IMR-90 (cell line): ENCODE data around the gene DCST2. TPM values are rescaled to one million over a fixed set of nuclear protein-coding genes. Genes with fewer than 3 reads are reported as not detected.

Experiments
- ATAC-seq: fragments of 200-7000 bp; cut with Tn5 transposase; 2 replicates; pipeline ENCODE4 v1.9.1; 2020; ENCODE audit warnings: low read depth, mild to moderate bottlenecking, moderate library complexity
- BruUV-seq: library from RNA; stranded (reverse); fragments of 400-500 nt; replicated peaks from 2 replicates; lab custom pipeline; 2021; lab: Mats Ljungman, UMichigan
- CTCF ChIA-PET: fragments of 300-600 bp; formaldehyde crosslinking; extraction: SDS; loops from one replicate; lab custom pipeline; 2021; ENCODE audit warnings: antibody characterized with exemption; lab: Yijun Ruan, JAX
- POLR2A ChIA-PET: fragments of 300-600 bp; sonication (Branson Sonifier 250); formaldehyde crosslinking; loops from one replicate; lab custom pipeline; 2022; ENCODE audit warnings: antibody characterized with exemption; ENCODE audit not compliant: unreplicated experiment; lab: Charles Lee
- DNase-seq: peaks from one replicate; pipeline ENCODE4 v3.0.0; 2013
- H2AFZ ChIP-seq: replicated peaks from 2 replicates; pipeline ENCODE3; 2013; ENCODE audit warnings: low read length, mild to moderate bottlenecking; ENCODE audit not compliant: poor library complexity
- H2AK5ac ChIP-seq: 2 replicates; pipeline ENCODE4 v1.6.1; 2013; ENCODE audit warnings: low read depth, low read length, inconsistent platforms
- H2AK9ac ChIP-seq: replicated peaks from 2 replicates; pipeline ENCODE3; 2013; ENCODE audit warnings: mild to moderate bottlenecking, low read depth, low read length, moderate library complexity; ENCODE audit not compliant: poor library complexity
- H2BK120ac ChIP-seq: 2 replicates; pipeline ENCODE4 v1.6.1; 2013; ENCODE audit warnings: low read depth, low read length, inconsistent platforms
- H2BK15ac ChIP-seq: 3 replicates; pipeline ENCODE4 v1.6.1; 2013; ENCODE audit warnings: low read depth, low read length, inconsistent platforms
- H2BK20ac ChIP-seq: 2 replicates; pipeline ENCODE4 v1.6.1; 2013; ENCODE audit warnings: low read depth, mild to moderate bottlenecking, inconsistent platforms, low read length, moderate library complexity
- H2BK5ac ChIP-seq: 2 replicates; pipeline ENCODE4 v1.6.1; 2013; ENCODE audit warnings: mild to moderate bottlenecking, low read depth, low read length, inconsistent platforms; ENCODE audit not compliant: poor library complexity, severe bottlenecking
- H3K14ac ChIP-seq: replicated peaks from 2 replicates; pipeline ENCODE4 v1.6.1; 2013; ENCODE audit warnings: low read depth, low read length, inconsistent platforms
- H3K18ac ChIP-seq: 2 replicates; pipeline ENCODE4 v1.6.1; 2013; ENCODE audit warnings: low read depth, low read length, control low read depth
- H3K23ac ChIP-seq: 2 replicates; pipeline ENCODE4 v1.6.1; 2013; ENCODE audit warnings: low read depth, low read length, inconsistent platforms
- H3K27ac ChIP-seq: 2 replicates; pipeline ENCODE4 v1.5.1; 2013; ENCODE audit warnings: mild to moderate bottlenecking, control low read depth, low read length; ENCODE audit not compliant: insufficient read depth
- H3K27me3 ChIP-seq: 2 replicates; pipeline ENCODE4 v1.6.1; 2013; ENCODE audit warnings: low read length; ENCODE audit not compliant: control insufficient read depth, insufficient read depth
- H3K36me3 ChIP-seq: 2 replicates; pipeline ENCODE4 v1.6.1; 2013; ENCODE audit warnings: low read length, mixed read lengths; ENCODE audit not compliant: control insufficient read depth, insufficient read depth
- H3K4ac ChIP-seq: 2 replicates; pipeline ENCODE4 v1.6.1; 2013; ENCODE audit warnings: low read depth, low read length, inconsistent platforms
- H3K4me1 ChIP-seq: 2 replicates; pipeline ENCODE4 v1.6.1; 2013; ENCODE audit warnings: low read length, mixed read lengths; ENCODE audit not compliant: control insufficient read depth, insufficient read depth
- H3K4me2 ChIP-seq: 2 replicates; pipeline ENCODE4 v1.6.1; 2013; ENCODE audit warnings: low read depth, mild to moderate bottlenecking, control low read depth, low read length, moderate library complexity
- H3K4me3 ChIP-seq: 2 replicates; pipeline ENCODE4 v1.5.1; 2013; ENCODE audit warnings: low read depth, mild to moderate bottlenecking, control low read depth, low read length, moderate library complexity; ENCODE audit not compliant: insufficient read depth
- H3K56ac ChIP-seq: 2 replicates; pipeline ENCODE4 v1.6.1; 2013; ENCODE audit warnings: low read length, inconsistent platforms; ENCODE audit not compliant: insufficient read depth; ENCODE audit errors: extremely low read depth
- H3K79me1 ChIP-seq, 2 experiments: 2 replicates each; pipeline ENCODE4 v1.6.1; 2013; ENCODE audit warnings: low read length in 2 of 2, inconsistent platforms in 1 of 2, low read depth in 1 of 2
- H3K9ac ChIP-seq: 2 replicates; pipeline ENCODE4 v1.6.1; 2013; ENCODE audit warnings: low read depth, low read length, control low read depth
- H3K9me1 ChIP-seq: 2 replicates; pipeline ENCODE4 v1.6.1; 2013; ENCODE audit warnings: low read length, inconsistent platforms; ENCODE audit not compliant: insufficient read depth
- H3K9me3 ChIP-seq: 2 replicates; pipeline ENCODE4 v1.6.1; 2013; ENCODE audit warnings: low read length; ENCODE audit not compliant: control insufficient read depth, insufficient read depth
- H4K20me1 ChIP-seq: 2 replicates; pipeline ENCODE4 v1.6.1; 2013; ENCODE audit warnings: low read length, inconsistent platforms; ENCODE audit not compliant: insufficient read depth
- H4K5ac ChIP-seq: 2 replicates; pipeline ENCODE4 v1.6.1; 2013; ENCODE audit warnings: mild to moderate bottlenecking, low read depth, low read length, control low read depth
- H4K8ac ChIP-seq, 2 experiments: 2 replicates each; pipeline ENCODE4 v1.6.1; 2013; ENCODE audit warnings: low read depth in 2 of 2, low read length in 2 of 2, control low read depth in 1 of 2, inconsistent platforms in 1 of 2
- H4K91ac ChIP-seq: 2 replicates; pipeline ENCODE4 v1.6.1; 2013; ENCODE audit warnings: low read depth, low read length, inconsistent platforms; ENCODE audit not compliant: insufficient read depth
- BHLHE40 ChIP-seq: fragments of 150-350 bp; IDR thresholded peaks from 2 replicates; pipeline ENCODE4 v1.6.1; 2016; ENCODE audit warnings: mild to moderate bottlenecking, low read depth, low read length
- CEBPB ChIP-seq: IDR thresholded peaks from 2 replicates; pipeline ENCODE4 v1.6.1; 2012; ENCODE audit warnings: low read depth, low read length, improper control_type of control experiment
- FOS ChIP-seq: fragments of 150-350 bp; IDR thresholded peaks from 2 replicates; pipeline ENCODE4 v1.6.1; 2016; ENCODE audit warnings: low read depth, low read length
- MAFK ChIP-seq: IDR thresholded peaks from 2 replicates; pipeline ENCODE4 v1.6.1; 2012; ENCODE audit warnings: low read depth, low read length, improper control_type of control experiment
- MAZ ChIP-seq: IDR thresholded peaks from 2 replicates; pipeline ENCODE4 v1.6.1; 2012; ENCODE audit warnings: low read depth, mild to moderate bottlenecking, low read length, improper control_type of control experiment, moderate library complexity, borderline replicate concordance
- NFE2L2 ChIP-seq: fragments of 150-350 bp; IDR thresholded peaks from 2 replicates; pipeline ENCODE4 v1.6.1; 2016; ENCODE audit warnings: low read depth, mild to moderate bottlenecking, low read length
- RAD21 ChIP-seq: IDR thresholded peaks from 2 replicates; pipeline ENCODE4 v1.6.1; 2012; ENCODE audit warnings: low read length, improper control_type of control experiment
- RCOR1 ChIP-seq: IDR thresholded peaks from 2 replicates; pipeline ENCODE4 v1.6.1; 2012; ENCODE audit warnings: mild to moderate bottlenecking, low read length, improper control_type of control experiment; ENCODE audit not compliant: insufficient replicate concordance
- RFX5 ChIP-seq: IDR thresholded peaks from 2 replicates; pipeline ENCODE4 v1.8.0; 2012; ENCODE audit warnings: low read depth, mild to moderate bottlenecking, low read length, moderate library complexity
- SMC3 ChIP-seq: fragments of 150-350 bp; IDR thresholded peaks from 2 replicates; pipeline ENCODE4 v1.6.1; 2016; ENCODE audit warnings: low read depth, mild to moderate bottlenecking, antibody characterized with exemption, low read length, moderate library complexity
- WGBS, 2 experiments: methylation state at CpG; one replicate each; pipeline versions ENCODE4 v1.1.5 to v1.1.7; 2013; ENCODE audit warnings: missing lambda C conversion rate in 2 of 2; ENCODE audit not compliant: insufficient read length in 1 of 2; ENCODE audit errors: extremely low coverage in 2 of 2; 5-methylcytosine and 5-hydroxymethylcytosine counted together
- dilution Hi-C: fragments of 300-500 bp; cut with HindIII; formaldehyde crosslinking; loops from one replicate; pipeline ENCODE4 v1.14.3; 2018; ENCODE audit warnings: low sequenced_read_pairs; ENCODE audit not compliant: unreplicated experiment
- in situ Hi-C: fragments of 300-500 bp; cut with MboI; formaldehyde crosslinking; loops from 3 replicates; pipeline ENCODE4 v1.14.3; 2019; ENCODE audit warnings: low sequenced_read_pairs, inconsistent platforms, mixed read lengths
- intact Hi-C: fragments of 100-400 bp; cut with micrococcal nuclease; formaldehyde crosslinking; loops from 2 replicates; pipeline ENCODE4 v1.10.0; 2022
- polyA plus RNA-seq, 3 experiments: library from polyadenylated mRNA; depleted of rRNA; stranded (reverse); fragments of >200 nt; gene quantifications; 2 replicates each; pipeline ENCODE4 v1.2.3, GENCODE V29; 2012; ENCODE audit warnings: low replicate concordance in 1 of 3
- total RNA-seq: library from RNA; depleted of rRNA; stranded (reverse); fragments of >200 nt; gene quantifications from 2 replicates; pipeline ENCODE4 v1.2.3, GENCODE V29; 2012
- TF ChIP-seq, protein P1 (sequence below): fragments of 150-350 bp; IDR thresholded peaks from 2 replicates; pipeline ENCODE4 v1.6.1; 2017; ENCODE audit warnings: mild to moderate bottlenecking, antibody characterized with exemption, low read length, low read depth
- TF ChIP-seq, protein P2 (sequence below): fragments of 150-350 bp; IDR thresholded peaks from 2 replicates; pipeline ENCODE4 v1.6.1; 2016; ENCODE audit warnings: low read depth, mild to moderate bottlenecking, low read length, moderate library complexity, borderline replicate concordance

Gene DCST2
- total and polyA plus RNA-seq, 2 of the 4 experiments (the other 2 are of a cell fraction): 0.14 TPM; not detected in 1

DNA sequence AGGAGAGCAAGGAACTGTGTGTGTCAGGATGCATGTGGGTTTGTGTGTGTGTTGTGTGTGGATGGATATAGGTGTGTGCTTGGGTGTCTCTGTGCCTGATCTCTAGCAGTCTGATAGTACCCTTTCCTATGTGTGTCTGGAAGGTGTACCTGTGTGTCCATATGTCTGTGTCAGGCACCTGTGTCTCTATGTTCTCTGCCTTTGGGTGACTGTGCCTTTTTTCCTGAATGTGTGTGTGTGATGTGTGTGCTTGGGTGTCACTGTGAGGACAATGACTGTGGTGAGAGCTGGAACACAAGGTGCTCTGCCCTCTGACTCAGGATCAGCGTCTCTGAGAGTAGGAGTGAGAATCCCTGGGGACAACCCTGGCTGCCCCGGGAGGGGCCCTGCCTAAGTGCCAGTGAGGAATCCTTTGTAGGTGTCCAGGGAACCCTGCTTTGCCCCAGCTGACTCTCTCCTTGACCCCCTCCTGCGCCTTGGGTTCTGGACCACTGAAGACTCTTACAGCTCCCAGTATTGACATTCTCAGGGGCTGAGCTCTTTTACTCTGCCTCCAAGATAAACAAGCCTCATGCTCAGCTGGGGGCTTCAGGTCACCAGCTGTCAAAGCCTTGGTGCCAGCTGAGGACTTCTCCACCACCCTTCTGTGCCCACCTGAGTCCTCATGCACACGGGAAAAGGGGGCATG lies 44.3 kb upstream of the DCST2 start:
- H4K91ac ChIP-seq: no peak overlapping the region
- H4K8ac ChIP-seq: no peak overlapping the region
- no peak overlapping the region for H2BK20ac ChIP-seq
- no TSS peak for BruUV-seq
- ATAC-seq (no peak), DNase-seq (no peak)
- POLR2A ChIA-PET: no interaction called here
- H3K4me1 ChIP-seq: peaks cover 6% of the 10 kb centered on the region; the same call in 1 of the 2 replicates
- H4K20me1 ChIP-seq: peaks cover 11% of the 10 kb centered on the region
- 0 out of 2 replicates have a peak overlapping the region, but pooled peaks have one; percentile 4 for H2AK5ac ChIP-seq
- H2BK15ac ChIP-seq: no peak overlapping the region
- H3K4me2 ChIP-seq: no peak overlapping the region
- dilution Hi-C loops: no loop called here
- H3K23ac ChIP-seq: peak overlapping the region; percentile 66; the same call in 1 of the 2 replicates
- no peaks in the 10 kb centered on the region for H3K36me3 ChIP-seq
- no peaks in the 10 kb centered on the region for H3K79me1 ChIP-seq
- H4K5ac ChIP-seq: no peak overlapping the region
- H3K27ac ChIP-seq: no peak overlapping the region
- H3K56ac ChIP-seq: no peak overlapping the region
- 0 out of 2 replicates have a peak, but pooled peaks cover 3% of the 10 kb centered on the region for H3K9me1 ChIP-seq
- H2AK9ac ChIP-seq: peak overlapping the region; percentile 7
- H2AFZ ChIP-seq: peak overlapping the region; percentile 75
- H3K4me3 ChIP-seq: no peak overlapping the region
- WGBS, 2 experiments: 80% methylated on average over 4 of the region's 4 CpGs; no CpG with 5 or more reads in 1 of the 2 experiments
- no peak overlapping the region for H3K14ac ChIP-seq
- in situ Hi-C loops: no loop called here
- peaks cover 70% of the 10 kb centered on the region for H3K27me3 ChIP-seq
- no peak overlapping the region for H3K18ac ChIP-seq
- TF ChIP-seq, protein P1, sequence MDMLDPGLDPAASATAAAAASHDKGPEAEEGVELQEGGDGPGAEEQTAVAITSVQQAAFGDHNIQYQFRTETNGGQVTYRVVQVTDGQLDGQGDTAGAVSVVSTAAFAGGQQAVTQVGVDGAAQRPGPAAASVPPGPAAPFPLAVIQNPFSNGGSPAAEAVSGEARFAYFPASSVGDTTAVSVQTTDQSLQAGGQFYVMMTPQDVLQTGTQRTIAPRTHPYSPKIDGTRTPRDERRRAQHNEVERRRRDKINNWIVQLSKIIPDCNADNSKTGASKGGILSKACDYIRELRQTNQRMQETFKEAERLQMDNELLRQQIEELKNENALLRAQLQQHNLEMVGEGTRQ: no peak
- TF ChIP-seq NFE2L2 (no peak), RAD21 (no peak), BHLHE40 (no peak), MAZ (no peak), RCOR1 (no peak), MAFK (no peak), SMC3 (no peak), CEBPB (no peak), RFX5 (no peak), FOS (no peak)
- TF ChIP-seq, protein P2, sequence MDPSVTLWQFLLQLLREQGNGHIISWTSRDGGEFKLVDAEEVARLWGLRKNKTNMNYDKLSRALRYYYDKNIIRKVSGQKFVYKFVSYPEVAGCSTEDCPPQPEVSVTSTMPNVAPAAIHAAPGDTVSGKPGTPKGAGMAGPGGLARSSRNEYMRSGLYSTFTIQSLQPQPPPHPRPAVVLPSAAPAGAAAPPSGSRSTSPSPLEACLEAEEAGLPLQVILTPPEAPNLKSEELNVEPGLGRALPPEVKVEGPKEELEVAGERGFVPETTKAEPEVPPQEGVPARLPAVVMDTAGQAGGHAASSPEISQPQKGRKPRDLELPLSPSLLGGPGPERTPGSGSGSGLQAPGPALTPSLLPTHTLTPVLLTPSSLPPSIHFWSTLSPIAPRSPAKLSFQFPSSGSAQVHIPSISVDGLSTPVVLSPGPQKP: no peak
- no peak overlapping the region for H3K9ac ChIP-seq
- no peak overlapping the region for H3K4ac ChIP-seq
- H2BK120ac ChIP-seq: no peak overlapping the region
- intact Hi-C loops: no loop called here
- H2BK5ac ChIP-seq: no peak overlapping the region
- H3K9me3 ChIP-seq: no peaks in the 10 kb centered on the region
- CTCF ChIA-PET: interaction anchor here (0.6 kb wide), 1 partner anchor 10 kb away, joined by 3 read pairs; no protein-coding TSS in a partner anchor
